GM19099 (cell line): ENCODE measurements around the gene SACS.

ENCODE experiments used
- POLR2A ChIP-seq: IDR thresholded peaks from 3 replicates; pipeline ENCODE4 v1.6.1; 2011; ENCODE audit warnings: low read depth; ENCODE audit not compliant: insufficient read length; ENCODE audit errors: extremely low read depth

SACS gene

DNA sequence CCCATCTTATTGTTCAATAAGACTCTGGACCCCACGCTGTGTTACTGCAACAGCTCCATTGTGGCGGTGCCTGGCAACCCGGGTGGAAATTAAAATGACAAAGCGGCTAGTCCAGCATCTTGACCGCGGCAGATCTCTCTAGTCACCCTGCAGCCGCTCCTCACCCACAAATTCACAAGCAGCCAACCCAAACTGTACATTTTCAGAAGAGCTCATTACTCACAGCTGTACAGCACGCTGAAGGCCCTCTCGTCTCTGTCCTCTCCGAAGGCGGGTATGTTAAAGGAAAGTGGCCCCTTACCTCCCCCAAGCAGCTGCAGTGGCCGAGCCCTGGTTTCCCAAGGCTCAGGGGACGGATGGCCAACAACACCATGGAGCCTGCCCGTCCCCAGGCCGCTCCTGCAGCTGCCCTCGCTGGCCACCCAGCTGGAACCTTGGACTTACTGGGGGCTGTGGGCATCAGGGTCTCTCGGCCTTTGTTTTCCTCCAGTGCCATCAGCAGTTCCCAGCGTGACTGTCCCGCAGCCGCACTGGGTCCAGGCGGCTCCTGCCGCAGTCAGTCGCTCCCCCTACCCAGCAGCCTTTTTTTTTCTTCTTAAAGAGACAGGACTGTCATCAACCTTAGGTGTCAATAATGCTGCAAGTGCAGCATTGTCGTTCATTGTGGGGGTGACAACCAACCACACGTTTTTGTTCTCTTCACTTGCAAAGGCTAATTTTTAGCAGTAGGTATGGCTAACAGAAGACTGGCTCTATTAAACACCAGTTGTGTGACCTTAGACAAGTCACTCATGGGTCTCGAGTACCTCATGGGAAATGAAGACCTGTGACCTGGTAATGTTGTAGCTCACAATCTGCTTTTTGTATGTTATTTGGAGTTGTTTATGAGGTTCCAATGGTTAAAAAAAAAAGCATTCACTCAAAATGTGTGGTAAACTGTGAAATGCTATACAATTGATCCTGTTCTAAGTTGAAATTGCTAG lies at the start of gene SACS:
SACS (minus strand) TSS at position 532 of the 983 bp plus-strand sequence. CDS start 22,463 bp downstream, outside the sequence.
- no peak for TF ChIP-seq POLR2A

DNA sequence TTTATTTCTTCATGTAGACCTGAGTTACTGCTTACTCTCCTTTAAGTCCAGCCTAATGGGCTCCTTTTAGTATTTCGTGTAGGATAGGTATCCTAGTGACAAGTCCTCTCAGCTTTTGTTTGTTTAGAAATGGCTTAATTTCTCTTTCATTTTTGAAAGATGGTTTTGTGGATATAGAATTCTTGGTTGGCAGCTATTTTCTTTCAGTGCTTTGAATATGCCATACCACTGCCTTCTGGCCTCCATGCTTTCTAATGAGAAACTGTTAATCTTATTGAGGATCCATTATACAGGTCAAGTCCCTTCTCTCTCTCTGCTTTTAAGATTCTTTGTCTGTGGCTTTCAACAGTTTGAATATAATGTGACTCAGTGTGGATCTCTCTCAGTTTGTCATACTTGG lies 46.8 kb upstream of the SACS start:
- TF ChIP-seq POLR2A = no peak

DNA sequence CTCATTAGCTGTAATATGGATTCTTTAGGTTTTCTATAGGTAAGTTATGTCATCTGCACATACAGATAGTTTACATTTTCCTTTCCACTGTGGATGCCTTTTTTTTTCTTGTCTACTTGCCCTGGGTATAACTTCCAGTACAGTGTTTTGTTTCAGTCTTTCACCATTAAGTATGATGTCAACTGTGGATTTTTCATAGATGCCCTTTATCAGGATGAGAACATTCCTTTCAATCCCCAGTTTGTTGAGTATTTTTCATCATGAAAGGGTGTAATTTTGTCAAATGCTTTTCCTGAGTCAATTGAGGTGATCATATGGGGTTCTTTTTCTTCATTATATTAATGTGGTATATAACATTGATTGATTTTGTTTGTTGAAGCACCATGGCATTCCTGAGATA lies 43.6 kb upstream of the SACS start:
- no peak for TF ChIP-seq POLR2A

- no peak for TF ChIP-seq POLR2A
These were observed 39.7 kb upstream of the SACS start for GRCh38 chr13:23473221-23473620.

GRCh38 chr13:23472189-23472588 lies 38.7 kb upstream of the SACS start:
- no peak for TF ChIP-seq POLR2A

DNA sequence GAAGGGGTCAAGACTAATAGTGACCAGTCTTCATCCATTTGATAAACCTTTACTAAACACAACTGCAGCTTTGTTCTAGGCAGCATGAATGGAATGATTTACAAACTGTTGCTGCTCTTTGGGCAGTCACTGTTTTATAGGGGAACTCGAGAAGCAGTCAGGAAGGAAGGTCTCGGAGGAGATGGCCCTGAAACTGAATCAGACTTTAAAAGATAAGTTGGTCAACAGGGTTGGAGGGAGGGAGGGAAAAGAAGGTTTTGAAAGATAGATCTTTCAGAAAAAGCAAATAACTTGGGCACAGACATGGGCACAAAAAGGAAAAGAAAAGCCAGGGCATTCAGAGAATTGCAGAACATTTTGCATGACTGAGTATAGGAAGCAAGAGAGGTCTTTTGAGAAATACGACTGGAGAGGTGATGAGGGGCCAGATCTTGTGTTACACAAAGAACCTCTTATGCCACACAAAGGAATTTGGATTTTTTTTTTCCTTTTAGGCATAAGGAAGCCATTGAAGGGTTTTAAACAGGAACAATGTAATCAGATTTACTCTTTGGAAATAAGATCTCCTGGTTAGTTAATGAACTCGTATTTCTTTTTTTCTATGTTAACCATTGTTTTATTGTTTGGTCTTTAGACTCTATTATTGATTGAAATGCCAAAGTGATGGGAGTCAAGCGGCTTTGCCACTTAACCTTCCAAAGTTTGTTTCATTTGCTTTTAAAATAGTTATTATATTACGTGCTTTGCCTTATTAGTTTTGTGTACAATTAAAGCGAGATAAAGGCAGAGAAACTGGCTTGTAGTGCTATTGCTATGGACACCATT lies 37.5 kb upstream of the SACS start:
- TF ChIP-seq POLR2A = no peak

- TF ChIP-seq POLR2A = no peak
These were observed 36.5 kb upstream of the SACS start for GRCh38 chr13:23469951-23470421.

- no peak for TF ChIP-seq POLR2A
These were observed 35.3 kb upstream of the SACS start for GRCh38 chr13:23468811-23469210.

GRCh38 chr13:23467932-23468278 lies 34.4 kb upstream of the SACS start:
- no peak for TF ChIP-seq POLR2A

- TF ChIP-seq POLR2A = no peak
These were observed 33.8 kb upstream of the SACS start for GRCh38 chr13:23467048-23467931.

GRCh38 chr13:23466144-23467002 lies 32.9 kb upstream of the SACS start:
- TF ChIP-seq POLR2A = no peak

DNA sequence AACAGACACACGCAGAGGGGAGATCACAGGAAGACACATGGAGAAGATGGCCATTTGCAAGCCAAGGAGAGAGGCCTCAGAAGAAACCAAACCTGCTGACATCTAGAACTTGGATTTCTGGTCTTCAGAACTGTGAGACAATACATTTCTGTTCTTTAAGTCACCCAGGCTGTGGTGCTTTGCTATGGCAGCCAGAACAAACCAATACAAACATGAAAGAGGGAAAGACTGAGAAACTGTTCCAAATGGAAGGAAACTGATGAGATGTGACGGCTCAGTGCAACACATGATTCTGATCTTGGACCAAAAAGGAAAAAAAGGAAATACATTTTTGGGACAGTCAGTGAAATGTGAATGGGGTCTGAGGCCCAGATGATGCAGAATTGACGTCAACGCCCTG lies 30.2 kb upstream of the SACS start:
- TF ChIP-seq POLR2A = no peak

DNA sequence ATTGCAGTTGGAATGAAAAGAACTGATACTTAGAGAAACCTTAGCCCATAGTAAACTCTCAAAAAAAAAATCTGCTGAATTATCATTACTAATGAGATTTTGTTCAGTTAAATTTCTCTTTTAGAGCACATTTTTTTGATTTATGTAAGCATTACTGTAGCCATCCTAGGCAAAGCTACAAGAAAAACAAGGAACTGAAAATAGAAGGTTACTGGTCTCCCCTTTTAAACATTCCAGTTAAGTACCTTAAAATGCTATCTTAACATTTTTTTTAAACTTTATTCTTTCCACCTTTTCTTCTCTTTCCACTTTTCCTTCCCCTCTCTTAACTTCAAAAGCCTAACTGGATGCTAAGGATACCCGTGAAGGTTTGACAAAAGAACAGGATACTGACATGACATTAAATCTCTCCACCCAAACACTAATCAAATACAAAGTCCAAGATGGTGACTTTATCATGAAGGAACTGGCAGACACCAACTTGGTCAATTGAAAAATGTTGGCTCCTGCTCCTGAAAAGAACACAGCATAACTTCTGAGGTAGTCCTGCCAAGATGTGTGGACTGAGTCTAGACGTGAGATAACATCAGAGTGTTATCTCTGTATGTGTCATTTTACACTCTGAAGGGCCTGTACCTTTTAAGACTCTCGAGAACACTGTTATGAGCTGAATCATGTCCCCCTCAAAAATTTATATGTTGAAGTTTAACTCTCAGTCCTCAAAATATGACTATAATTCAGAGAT lies 29.5 kb upstream of the SACS start:
- TF ChIP-seq POLR2A = no peak
